HG02885 (cell line): ENCODE data around the gene MYOC.
A peak's percentile ranks its signal among the peaks of the same experiment; 100 is the strongest.
"Not testable (repeated sequence)": the region's sequence is repeated elsewhere in the genome, so short reads cannot be mapped to it uniquely, and the experiment has no call there.

Source experiments
- ATAC-seq: cut with Tn5 transposase; IDR thresholded peaks from one replicate; pipeline ENCODE4 v1.9.1; 2021; ENCODE audit warnings: mild to moderate bottlenecking; ENCODE audit not compliant: unreplicated experiment, poor library complexity

The MYOC gene

DNA sequence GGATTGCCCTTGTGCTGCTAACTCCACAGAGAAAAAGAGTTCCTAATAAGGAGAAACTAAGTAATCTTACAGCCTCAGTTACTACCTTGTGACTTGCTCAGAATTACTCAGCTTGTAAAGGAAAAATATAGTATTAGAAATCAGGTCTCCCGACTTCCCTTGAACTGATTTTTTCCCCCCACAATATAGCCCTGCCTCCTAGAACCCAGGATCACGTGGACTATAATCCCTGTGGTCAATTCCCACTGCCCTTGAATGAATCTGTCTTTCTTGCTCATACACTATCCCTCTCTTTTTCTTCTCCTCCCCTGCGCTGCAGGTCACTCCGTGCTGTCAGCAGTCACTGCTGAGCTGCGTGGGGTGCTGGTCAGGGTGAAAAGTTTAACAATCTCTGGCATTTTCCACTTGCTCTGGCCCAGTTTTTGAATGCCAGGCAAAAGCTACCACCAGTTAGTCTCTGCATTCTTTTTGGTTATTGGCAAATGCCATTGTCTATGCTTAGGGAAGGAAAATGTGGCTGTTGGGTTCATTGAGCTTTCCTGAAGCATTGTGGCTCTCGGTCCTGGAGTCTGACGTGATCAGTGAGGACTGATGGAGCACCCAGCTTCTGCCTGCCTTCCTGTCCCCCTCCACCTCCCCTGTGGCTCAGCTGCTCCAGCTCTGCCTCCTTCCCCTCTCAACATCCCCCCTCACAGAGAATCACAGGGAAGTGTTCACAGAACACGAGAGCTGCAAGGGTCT, 1.9 kb upstream of the MYOC start:
- no peak for ATAC-seq

GRCh38 chr1:171653796-171654195, 1.3 kb upstream of the MYOC start:
- ATAC-seq, result no peak

- no peak for ATAC-seq
Observed at GRCh38 chr1:171646249-171646560, 6.3 kb downstream of the MYOC start.

DNA sequence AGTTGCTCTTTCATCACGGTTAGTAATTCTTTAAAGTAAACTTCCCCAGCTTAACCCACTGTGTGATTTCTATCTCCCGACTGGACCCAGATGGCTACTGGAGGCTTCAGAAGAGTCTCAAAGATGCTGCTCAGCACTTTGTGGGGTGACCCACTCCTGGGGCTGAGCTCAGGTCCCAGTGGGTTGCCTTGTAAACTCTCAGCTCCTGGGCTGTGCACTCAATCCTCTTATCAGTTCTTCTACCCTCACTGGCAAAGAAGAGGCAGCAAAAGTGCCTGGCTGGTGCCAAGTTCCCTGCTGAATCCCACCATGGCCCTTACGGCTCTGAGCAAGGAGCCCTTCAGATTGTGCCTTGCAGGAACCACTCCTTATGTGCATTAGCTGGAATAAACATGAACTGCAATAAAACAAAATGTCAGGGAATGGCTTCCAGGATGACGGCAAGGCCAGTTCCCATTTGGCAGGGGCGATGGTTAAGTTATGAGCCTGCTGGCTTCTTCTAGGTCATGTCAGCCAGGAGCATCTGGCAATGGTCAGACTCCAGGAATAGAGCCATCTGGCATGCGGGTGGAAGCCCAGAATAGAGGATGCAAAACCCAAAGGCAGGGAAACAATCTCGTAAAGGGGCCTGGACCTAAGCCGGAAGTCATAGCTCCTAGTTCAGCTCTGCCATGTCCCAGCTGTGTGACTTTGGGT, 6.8 kb downstream of the MYOC start:
- ATAC-seq, result no peak

- ATAC-seq, result peak; percentile 77
Observed at GRCh38 chr1:171644805-171645483, 7.5 kb downstream of the MYOC start.

DNA sequence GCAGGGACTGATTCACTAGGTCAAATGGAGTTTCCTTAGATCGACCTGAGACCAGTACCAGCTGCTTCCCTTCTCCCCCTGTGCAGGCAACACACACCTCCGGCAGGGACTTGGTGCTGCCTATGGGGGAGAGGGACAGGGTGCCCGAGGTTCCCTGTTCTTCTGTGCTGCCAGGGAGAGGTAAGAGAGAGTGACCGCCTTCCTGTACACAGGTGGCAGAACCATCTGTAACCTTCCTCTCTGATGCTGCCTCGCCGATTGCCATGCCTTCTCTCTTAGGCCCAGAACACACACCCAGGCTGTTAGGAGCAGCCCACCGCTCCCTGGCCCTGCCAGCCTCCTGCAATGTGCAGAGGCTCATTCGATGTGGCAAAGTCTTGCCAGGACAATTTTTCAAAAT, 9.3 kb downstream of the MYOC start:
- no peak for ATAC-seq

DNA sequence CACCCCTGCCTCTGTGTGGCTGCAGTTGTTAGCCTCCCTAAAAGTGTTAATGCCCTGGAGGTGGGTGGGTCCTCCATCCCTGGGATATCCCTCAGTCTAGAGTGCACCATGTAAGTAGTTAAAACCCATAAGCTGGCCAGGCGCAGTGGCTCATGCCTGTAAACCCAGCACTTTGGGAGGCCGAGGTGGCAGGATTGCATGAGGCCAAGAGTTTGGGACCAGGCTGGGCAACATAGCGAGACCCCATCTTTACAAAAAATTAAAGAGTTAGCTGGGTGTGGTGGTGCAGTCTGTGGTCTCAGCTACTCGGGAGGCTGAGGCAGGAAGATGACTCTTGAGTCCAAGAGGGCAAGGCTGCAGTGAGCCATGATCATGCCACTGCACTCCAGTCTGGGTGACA, 10.3 kb downstream of the MYOC start:
- no peak for ATAC-seq

DNA sequence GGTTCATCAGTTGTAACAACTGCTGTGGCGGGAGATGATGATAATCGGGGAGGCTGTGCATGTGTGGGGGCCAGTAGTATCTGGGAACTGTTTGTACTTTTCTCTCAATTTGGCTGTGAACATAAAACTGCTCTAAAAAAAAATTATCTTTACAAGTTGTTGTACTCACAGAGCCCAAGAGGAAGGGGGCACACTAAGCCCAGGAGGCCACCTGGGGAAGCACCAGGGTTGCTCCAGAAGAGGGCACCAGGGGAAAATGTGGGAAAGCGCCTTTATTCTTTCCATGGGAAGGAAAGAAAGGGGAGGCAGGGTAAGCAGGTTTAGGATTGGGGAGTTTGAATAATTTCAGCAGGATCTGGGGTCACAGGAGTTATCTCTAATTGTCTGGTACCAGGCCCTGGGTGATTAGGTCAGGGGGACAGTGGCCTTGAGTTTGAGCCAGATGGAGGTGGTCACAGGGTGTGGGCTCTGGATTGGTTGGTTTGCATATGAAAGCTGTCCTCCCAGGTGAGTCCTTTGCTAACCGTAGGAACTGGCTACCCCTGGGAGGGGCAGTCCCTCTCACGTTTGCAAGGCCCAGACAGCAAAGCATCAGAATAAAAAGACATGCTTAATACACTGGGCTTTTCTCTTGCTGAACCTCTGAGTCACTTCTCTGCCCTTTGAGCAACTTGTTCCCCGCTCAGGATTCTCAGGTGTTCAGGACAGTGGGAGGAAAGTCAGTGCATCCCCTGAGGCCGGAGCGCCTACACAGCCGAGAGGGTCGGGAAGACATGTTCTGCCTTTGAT, 11.2 kb downstream of the MYOC start:
- no peak for ATAC-seq

DNA sequence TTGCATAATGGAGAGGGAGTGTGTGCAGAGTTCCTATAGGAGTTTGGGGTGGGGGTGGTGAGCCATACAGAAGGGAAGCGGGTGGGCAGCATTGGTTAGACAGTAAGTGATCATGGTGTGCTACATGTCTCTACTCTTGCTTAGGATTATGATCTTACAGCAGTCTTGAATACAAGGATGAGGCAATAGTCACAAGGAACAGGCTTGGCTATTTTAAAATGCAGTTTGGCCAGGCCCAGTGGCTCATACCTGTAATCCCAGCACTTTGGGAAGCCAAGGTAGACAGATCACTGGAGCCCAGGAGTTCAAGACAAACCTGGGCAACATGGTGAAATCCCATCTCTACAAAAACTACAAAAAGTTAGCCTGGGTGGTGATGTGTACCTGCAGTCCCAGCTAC, 12.3 kb downstream of the MYOC start:
- ATAC-seq, result no peak

DNA sequence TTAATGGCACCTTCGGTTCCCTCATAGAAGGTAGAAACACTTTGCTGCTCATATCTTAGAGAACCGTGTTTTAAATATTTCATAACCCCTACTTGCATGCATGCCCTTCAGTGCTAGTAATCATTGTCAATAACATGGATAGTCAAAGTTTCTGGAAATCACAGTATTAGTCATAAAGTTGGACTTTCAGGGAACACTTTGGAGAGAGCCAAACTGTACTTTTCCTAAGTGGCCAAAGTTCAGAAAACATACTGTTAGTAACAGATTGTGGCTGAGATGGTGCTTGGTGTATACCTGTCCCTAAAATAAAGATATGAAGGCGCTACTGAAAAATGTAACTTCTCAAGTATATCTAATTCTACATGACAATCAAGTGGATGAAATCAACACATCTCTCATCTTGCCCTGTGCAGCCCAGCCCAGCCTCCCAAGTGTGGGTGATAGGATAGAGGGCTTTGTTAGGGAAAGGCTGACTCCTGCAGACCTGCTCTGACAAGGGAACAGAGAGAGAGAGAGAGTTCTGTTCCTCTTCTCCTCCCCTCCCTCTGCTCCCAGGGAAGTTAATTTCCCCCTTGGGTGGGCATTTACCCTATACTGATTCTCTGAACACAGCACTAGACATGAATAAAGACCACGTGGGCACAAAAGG, 14.4 kb downstream of the MYOC start:
- no peak for ATAC-seq

GRCh38 chr1:171636141-171636540, 16.3 kb downstream of the MYOC start:
- no peak for ATAC-seq

DNA sequence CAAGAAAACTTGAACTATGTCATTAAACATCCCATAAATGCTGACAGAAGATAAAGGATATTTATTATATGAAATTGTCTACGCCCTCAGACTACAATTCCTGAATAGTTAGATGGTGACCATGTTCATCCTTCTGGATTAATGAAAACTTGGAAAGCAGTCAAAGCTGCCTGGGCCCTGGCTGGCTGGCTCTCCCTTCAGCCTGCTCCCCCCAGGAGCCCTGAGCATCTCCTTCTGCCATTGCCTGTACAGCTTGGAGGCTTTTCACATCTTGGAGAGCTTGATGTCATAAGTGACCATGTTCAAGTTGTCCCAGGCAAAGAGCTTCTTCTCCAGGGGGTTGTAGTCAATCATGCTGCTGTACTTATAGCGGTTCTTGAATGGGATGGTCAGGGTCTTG, 16.8 kb downstream of the MYOC start:
- ATAC-seq, result no peak

GRCh38 chr1:171628225-171628624, 24.3 kb downstream of the MYOC start:
- ATAC-seq, result no peak

DNA sequence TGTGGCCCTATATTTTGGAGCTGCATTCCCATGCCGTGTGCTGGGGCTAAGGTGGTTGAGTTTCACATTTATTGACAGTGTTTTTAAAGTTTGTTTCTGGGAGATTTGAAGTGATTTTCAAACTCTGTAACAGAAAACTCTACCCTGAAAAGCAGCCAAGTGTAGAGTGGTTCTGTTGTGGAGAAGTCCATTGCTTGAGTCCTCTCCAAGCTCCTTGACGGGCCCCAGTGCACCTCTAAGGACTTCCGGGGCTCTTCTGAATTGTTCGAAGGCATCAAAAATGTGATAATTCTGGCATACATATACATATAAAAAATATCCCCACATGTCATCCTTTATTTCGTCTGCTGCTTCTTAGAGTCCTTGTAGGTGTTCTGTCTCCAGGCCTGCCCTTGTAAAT, 25.5 kb downstream of the MYOC start:
- ATAC-seq, result no peak

DNA sequence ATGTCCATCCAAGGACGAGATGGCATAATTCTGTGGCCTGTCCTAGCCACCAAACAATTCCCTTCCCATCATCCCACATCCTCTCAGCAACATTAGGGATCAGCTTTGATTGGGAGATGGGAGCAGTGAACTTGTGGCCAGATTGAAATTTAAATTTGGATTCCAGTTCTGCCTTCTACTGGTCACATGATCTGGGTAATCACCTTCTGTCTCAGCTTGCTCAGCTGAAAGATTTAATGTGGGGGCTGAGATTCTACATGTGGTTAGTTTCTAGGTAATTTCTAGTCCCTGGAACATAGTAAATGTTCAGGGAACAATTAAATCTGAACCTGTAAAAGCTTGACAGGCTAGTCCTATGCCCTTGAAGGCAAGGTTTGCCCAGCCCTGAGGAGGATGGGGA, 27.3 kb downstream of the MYOC start:
- no peak for ATAC-seq

GRCh38 chr1:171623651-171624331, 28.7 kb downstream of the MYOC start:
- ATAC-seq, result no peak

GRCh38 chr1:171622152-171622462, 30.4 kb downstream of the MYOC start, which contains the start of gene MYOCOS:
Gene MYOCOS (plus strand): TSS chr1:171622243. CDS start chr1:171623884, 1,641 bp downstream.
- ATAC-seq, result no peak

DNA sequence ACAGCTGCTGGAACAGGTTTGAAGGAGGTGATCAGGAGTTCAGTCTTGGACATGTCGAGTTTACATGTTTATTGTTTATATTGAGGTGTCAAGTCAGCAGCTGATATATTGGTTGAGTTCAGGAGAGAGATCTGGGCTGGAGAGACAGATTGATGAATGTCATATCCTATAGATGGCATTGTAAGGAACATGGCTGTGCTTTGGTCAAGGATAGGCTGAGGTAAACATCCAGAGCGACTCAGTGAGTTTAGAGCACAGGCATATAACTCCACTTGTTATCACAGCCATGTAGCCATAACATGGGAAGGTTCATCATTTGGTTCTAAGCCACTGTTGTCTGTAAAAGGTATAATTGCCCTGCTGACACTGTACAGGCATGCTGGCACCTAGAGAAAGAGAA, 35.9 kb downstream of the MYOC start:
- no peak for ATAC-seq

GRCh38 chr1:171615122-171615906, 37.2 kb downstream of the MYOC start:
- ATAC-seq, result not testable (repeated sequence)
